ENCODE data around the gene C1orf198.

- TF ChIP-seq CTCF (IDR thresholded peaks at IDR 0.05; ENCODE audit: low read depth, low read length, missing input control) (no peak), FOXA1 (IDR thresholded peaks at IDR 0.05) (no peak), REST (IDR thresholded peaks at IDR 0.05) (no peak), TAF1 (conservative IDR thresholded peaks at IDR 0.05) (no peak), YY1 (IDR thresholded peaks at IDR 0.05) (peak; percentile 51), RXRA (IDR thresholded peaks at IDR 0.05) (peak; percentile 13 to 45)
- TF ChIP-seq, protein P1, sequence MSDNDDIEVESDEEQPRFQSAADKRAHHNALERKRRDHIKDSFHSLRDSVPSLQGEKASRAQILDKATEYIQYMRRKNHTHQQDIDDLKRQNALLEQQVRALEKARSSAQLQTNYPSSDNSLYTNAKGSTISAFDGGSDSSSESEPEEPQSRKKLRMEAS (IDR thresholded peaks at IDR 0.05), result peak; percentile 13
These were observed 10.5 kb downstream of the C1orf198 start for GRCh38 chr1:230857822-230858221.
